Inferior parietal cortex (tissue), 1 donor: Measurements from ENCODE around the gene ARHGEF3.
A peak's percentile ranks its signal among the peaks of the same experiment; 100 is the strongest.

ENCODE experiments used
- DNase-seq: peaks from one replicate; pipeline ENCODE4 v3.0.0-alpha.2; 2016; ENCODE audit errors: extremely low spot score

ARHGEF3 gene

DNA sequence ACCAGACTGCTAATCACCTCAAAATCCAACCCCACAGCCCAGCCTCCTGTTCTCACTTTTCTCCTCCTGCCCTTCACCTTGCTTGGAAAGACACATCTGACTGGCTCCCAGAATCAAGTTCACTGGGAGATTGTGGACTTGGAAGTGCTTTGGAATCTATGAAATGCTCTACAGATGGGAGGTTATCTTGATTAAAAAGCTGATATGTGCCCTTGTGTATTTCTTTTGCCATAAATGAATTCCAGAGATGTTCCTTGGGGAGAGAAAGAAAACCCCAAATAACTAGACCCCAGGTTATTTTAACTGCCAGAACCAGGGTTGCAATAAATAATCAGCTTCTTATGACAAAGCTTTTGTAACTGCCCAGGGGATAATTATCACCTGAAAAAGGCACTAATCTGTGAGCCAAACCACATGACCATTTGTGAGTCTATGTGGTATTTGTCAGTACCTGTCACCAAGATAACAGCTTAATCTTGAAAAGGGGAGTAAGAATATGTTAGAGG lies 21.7 kb upstream of the ARHGEF3 start:
- no peak for DNase-seq

DNA sequence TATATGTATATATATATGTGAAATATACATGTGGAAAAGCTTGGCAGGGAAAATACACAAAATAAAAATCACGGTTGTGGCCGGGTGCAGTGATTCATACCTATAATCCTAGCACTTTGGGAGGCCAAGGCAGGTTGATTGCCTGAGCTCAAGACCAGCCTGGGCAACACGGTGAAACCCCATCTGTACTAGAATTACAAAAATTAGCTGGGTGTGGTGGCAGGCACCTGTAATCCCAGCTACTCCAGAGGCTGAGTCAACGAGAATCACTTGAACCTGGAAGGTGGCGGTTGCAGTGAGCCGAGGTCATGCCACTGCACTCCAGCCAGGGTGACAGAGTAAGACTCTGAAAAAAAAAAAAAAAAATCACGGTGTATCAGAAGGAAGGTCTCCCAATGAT lies 20.8 kb upstream of the ARHGEF3 start:
- no peak for DNase-seq

DNA sequence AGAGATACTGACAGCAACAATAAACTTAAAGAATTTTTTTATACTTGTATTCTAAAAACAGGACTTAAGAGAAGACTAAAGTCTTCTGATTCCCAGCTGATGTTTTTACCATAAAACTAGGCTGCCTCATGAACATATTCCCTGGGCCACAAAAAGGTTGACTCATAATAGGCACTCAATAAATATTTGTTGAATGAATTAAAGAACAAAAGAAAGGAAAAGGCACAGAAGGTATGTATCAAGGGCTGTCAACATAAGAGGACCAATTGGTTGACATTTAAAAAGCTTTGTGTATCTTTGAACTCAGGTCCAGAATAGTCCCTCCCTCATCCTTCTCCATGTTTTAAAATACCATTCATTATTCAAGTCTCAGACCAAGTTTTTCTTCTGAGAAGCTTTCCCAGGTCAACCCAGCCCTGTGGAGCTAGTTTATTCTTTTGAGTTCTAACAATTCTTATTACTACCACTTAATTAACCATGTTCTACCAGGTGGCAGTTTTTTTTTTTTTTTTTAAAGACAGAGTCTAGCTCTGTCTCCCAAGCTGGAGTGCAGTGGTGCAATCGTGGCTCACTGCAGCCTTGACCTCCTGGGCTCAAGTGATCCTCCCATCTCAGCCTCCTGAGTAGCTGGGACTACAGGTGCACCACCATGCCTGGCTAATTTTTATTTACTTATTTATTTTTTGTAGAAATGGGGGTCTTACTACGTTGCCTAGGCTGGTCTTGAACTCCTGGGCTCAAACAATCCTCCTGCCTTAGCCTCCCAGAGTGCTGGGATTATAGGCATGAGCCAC lies 17.5 kb upstream of the ARHGEF3 start:
- no peak for DNase-seq

- no peak for DNase-seq
Measured at GRCh38 chr3:56818156-56818985, 16.6 kb upstream of the ARHGEF3 start.

GRCh38 chr3:56817646-56818045 lies 15.9 kb upstream of the ARHGEF3 start:
- no peak for DNase-seq

DNA sequence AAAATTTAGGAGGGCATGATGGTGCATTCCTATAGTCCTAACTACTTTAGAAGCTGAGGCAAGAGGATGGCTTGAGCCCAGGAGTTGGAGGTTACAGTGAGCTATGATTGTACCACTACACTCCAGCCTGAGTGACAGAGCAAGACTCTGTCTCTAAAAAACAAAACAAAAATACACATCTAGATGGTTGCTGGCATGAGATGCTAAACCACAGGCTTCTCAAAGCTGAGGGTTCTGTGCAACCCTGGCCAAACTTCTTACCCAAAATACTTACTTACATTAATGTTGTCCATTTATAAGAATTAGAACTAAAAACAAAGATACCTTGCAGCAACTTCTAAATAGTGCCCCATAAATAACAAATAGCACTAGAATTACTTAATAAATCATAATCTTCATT lies 14.3 kb upstream of the ARHGEF3 start:
- no peak for DNase-seq

DNA sequence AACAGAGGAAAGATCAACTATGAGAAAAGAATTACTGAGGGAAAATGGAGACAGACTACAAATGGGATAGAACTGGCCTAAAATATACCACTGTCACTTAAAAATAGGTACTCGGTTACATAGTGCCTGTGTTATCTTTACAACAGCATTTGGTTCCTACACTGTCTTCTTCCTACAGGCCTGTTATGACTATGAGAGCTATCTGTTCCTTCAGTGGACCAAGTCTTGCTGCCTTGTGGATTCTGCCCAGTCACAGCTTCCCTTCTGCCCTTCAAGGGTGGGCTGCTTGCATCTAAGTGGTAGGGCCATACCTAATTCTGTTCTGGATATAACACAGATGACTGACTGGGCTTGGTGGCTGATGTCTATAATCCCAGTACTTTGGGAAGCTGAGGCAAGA lies 13.8 kb upstream of the ARHGEF3 start:
- DNase-seq = no peak

GRCh38 chr3:56813653-56813960 lies 11.9 kb upstream of the ARHGEF3 start:
- DNase-seq = no peak

DNA sequence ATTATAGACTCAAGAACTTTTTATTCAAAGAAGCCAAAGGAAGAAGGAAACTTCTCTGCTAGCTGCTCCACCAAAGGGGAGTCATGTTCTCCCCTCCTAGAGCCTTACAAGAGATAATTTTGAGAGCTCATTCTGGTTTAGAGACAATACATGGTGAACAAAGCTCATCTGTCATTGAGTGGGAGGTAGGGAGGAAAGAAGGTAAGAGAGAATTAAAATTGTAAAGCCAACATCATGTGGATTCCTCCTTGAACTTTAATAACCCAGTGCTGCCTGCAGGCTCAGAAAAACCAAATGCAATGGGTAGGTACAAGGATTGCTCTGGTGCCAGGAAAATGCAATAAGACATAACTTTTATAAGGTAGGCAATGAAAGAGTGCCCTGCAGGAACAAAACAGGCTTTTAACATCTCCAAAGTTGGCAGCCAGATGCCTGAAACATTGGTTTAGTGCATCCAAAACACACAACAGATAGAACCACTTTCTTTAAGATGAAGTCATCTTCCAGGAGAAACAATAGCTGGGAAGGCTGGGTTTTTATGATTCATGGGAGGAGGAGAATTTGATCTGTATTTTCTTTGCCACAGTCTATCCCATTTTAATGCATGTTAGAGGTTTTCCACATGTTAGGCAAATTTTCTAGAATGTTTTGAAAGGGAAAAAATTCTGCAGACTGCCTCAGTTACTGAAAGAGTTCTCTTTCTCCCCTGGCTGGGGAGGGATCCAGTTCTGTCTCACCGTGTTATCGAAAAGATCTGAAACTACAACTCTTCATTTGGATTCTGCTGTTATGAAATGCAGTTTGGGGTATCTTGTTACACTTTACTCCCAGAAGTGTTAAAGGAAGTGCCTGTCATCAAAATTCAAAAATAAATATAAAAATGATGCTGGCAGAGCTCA lies 11.3 kb upstream of the ARHGEF3 start:
- no peak for DNase-seq

- no peak for DNase-seq
Measured at GRCh38 chr3:56811546-56812202, 9.9 kb upstream of the ARHGEF3 start.

- DNase-seq = no peak
Measured at GRCh38 chr3:56810577-56811545, 9.1 kb upstream of the ARHGEF3 start.

- peak; percentile 62 for DNase-seq
Measured at GRCh38 chr3:56806407-56806806, 4.7 kb upstream of the ARHGEF3 start.

- DNase-seq = no peak
Measured at GRCh38 chr3:56802790-56803189, 1.0 kb upstream of the ARHGEF3 start.

DNA sequence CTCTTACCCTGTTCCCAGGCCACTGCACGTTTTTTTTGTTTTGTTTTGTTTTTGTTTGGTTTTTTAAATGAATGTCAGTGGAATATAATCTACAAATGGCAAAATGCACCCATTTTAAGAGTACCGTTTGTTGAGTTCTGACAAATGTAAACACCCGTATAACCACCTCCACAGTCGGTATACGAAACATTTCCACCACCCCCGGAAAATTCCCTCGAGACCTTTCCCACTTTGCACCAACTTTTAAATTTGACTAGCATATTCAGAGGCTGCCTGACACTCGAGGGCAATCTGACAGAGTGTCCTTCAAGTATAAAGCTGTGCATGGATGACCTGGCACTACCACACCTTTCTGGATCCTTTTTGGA lies 613 bp upstream of the ARHGEF3 start:
- DNase-seq = no peak

DNA sequence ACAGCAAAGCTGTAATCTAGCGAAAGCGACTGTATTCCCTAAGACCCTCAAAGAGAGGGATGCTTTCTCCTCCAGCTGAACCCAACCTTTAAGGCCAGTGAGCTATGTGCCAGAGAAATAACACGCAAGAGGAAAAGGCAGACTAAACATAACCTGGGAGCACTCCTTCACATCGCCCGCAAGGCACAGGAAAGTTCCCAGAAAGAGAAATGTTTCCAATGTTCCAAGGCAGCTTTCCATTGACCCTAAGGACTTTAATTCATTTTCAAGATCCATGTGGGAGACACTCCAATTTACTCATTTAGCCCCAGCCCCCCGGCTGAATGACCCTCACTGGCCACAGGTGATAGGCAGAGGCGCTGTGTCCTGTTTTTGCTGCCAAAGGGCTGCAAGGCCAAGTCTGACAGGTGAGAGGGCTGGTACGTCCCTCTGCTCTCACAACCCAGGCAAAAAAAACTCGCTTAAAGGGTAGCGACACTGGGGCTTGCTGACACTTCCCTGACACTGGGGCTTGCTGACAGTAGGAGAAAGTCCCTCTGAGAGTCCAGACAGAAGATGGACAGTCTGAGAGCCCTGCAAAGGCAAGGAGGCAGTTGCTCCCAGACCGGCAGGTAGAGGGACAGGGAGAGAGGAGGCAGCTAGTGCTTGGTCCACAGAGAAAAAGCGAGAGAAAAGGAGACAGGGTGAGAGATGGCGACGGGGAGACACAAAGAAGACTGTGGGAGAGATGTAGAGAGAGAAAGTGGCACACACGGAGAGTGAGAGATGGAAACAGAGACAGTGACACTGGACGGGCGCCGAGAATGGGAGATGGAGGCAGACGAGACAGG lies 702 bp downstream of the ARHGEF3 start:
- DNase-seq = no peak

GRCh38 chr3:56800130-56800831 lies 1.5 kb downstream of the ARHGEF3 start:
- DNase-seq = peak; percentile 63

GRCh38 chr3:56799251-56799882 lies 2.4 kb downstream of the ARHGEF3 start:
- peak; percentile 96 for DNase-seq

GRCh38 chr3:56796996-56797395 lies 4.8 kb downstream of the ARHGEF3 start:
- DNase-seq = no peak
